NCI-H1694 treated with DMSO at 0.1 percent for 48 hours (cell line): ENCODE results near the gene SCTR.

ENCODE experiments used
- DNase-seq: peaks from one replicate; lab custom pipeline; 2025; lab: John Stamatoyannopoulos, UW

SCTR gene

DNA sequence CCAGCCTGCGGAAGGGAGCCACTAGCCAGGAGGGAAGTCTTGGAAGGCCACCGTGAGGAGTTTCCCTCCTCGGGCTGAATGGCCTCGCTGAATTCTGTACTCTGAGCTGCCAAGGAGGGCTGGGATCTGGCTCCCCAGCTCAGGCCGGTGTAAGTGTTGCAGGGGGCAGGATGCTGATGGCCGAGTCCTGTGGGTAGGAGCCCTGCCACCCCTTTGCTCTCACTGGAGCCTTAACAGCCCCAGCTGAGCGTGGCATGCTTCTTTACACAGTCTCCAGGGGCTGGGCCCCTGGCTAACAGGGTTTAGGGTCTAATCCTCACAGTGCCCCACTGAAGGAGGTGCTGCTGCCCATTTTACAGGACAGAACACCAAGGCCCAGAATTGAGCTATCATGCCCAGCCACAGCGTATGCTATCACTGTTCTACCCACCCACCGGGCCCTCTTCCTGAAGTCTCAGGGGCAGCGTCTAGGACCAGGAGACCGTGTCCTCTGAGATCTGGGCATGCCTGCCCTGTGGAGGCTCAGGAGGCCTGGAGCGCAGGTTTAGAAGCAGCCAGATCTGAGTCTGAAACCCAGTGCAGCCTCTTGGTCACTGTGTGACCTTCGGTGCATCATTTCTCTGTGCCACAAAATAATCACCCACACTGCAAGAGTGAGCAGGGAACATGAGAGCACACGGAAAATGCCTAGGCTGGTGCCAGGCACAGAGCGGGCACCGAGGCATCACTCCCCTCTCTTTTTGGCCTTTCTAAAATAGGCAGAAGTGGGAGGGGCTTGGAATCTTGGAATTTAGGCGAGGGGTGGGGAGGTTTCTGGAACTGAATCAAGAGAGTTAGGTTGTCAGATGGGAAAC, 49.7 kb downstream of the SCTR start:
- DNase-seq = no peak

DNA sequence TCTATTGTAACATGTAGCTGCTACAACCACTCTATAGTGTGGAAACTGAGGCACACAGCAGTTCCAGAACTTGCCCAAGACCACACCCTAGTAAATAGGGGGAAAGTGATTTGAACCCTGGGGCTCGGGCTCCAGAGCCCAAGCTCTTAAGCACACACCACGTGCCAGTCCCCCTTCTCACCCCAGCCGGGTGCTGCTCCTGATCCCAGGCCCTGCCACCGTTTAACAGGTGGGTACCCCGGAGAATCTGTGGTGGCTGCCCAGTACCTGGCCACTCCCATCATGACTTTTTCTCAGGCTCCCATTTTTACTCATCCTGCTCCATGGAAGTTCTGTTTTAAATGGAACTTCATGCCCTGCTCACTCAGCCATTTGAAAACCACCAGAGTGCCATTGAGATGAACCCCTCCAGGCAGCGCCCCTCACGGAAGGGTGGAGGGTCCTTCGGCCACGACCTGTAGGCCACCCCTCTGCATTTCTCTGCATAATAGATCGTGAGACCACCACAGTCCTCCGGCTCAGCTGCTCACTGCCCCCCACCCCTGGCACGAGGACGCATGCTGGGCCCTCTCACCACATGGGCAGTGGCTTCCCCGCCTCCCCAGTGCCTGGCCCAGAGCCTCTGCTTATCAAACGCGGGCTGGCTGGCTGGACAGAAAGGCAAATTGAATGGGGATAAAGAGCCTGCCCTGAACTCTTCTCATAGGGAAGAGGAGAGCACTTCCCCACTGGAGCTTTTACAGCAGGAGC, 50.5 kb downstream of the SCTR start:
- DNase-seq = no peak

DNA sequence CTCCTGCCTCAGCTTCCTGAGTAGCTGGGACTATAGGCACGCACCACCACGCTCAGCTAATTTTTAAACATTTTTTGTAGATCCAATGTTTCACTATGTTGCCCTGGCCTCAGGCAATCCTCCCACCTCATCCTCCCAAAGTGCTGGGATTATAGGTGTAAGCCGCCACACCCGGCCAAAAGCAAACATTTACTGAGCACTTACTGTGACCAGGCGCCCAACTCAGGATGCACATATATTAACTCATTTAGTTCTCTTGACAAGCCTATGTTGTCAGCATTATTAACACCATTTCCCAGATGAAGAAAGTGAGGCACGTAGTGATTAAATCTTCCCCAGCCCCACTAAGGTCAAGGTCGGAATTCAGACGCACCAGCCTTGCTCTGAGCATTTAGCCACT, 51.5 kb downstream of the SCTR start:
- DNase-seq = no peak

DNA sequence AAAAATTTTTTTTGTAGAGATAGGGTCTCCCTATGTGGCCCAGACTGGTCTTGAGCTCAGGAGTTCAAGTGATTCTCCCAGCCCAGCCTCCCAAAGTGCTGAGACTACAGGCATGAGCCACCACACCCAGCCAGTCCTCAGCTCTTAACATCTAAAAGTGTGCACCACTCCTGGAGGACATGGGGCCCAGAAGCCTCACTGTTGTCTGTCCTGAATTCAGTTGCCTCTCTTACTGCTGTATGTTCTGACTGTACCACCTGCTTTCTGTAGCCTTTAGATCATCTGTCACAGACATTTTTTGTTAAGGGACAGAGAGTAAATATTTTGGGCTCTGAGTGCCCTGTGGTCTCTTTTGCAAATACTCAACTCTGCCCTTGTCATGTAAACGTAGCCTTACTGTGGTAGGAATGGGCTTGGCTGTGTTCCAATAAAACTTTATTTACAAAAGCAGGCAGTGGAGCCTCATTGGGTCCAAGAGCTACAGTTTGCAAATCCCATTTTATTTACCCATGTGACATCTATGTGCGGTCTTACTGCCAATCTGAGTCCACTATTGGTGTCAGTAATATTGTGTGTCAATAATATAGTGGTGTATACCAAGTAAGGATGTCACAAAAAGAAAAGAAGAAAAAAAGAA, 54.5 kb downstream of the SCTR start:
- no peak for DNase-seq

DNA sequence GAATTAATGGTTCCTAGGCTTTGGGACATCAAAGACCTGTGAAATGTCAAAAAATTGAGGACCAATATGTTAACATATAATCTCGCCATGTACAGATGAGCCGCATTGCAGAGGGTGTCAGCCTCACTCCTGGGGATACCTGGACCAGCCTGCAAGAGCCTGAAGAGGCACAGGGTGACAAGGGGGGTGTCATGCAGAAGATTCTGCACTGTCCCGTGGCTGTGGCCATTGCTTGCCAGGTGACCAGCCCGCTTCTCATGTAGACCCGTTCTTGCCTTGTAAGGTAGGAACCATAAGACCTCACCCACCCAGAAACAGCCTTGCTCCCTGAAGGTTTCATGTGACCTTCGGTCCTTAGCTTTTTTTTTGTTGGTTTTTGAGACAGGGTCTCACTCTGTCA, 55.2 kb downstream of the SCTR start:
- DNase-seq = no peak

DNA sequence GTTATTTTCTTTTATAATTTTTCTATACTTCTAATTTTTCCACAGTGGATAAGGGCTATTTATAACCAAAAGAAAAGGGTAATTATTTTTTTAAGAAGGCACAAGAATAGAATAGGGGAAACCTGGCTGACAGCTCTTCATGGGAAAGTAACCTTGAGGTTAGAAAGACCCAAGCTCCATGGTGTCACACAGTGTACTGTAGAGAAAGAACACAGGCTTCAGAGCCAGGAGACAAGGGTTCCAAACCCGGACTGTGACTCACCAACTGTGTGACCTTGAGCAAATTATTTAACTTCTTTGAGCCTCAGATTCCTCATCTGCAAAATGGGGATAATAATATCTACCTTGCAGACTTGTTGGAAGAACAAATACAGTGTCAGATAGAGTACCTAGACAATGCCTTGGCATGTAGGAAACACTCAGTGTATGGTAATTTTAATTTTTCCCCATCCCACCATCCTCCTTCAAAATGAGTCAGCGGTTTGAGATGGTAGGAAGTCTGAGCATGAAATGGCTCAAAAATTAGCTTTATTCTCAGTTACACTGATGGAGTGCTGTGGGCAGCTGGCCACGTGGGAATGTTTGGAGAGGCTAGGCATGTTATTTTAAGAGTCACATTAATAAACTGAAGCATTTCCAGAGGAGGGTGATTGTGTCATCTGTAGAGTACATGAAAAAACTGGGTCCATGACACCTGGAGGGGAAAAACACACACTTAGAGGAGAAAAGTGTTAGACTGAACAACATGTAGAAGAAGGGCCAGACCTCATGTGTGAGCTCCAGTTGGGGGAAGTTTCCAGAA, 55.9 kb downstream of the SCTR start:
- DNase-seq = no peak

DNA sequence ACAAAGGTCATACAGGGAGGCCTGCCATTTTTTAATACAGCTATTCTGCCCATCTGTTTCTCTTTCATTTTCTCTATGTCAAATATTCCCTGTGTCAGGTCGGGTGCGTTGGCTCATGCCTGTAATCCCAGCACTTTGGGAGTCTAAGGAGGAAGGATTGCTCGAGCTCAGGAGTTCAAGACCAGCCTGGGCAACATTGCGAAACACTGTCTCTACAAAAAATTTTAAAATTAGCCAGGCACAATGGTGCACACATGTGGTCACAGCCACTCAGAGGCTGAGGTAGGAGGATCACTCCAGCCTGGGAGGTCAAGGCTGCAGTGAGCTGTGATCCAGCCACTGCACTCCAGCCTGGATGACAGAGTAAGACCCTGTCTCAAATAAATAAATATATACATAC, 57.9 kb downstream of the SCTR start:
- DNase-seq = no peak

DNA sequence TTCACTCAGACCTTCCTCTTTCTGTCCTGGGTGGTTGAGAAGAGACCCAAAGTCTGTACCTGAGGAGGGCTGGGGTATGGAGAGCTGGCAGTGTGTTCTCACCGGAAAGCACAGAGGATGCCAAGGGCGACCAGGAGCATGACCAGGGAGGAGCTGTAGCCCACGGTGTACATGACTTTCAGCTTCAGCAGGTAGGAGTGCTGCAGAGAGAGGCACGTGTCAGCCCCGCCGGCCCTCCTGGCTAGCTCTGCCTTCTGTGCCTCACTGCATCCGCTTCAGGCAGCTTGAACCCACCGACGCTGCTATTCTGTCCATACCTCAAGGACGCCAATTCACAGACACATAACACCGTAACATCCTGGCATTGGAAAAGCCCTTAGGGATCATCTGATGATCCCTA, 58.6 kb downstream of the SCTR start:
- DNase-seq = no peak

DNA sequence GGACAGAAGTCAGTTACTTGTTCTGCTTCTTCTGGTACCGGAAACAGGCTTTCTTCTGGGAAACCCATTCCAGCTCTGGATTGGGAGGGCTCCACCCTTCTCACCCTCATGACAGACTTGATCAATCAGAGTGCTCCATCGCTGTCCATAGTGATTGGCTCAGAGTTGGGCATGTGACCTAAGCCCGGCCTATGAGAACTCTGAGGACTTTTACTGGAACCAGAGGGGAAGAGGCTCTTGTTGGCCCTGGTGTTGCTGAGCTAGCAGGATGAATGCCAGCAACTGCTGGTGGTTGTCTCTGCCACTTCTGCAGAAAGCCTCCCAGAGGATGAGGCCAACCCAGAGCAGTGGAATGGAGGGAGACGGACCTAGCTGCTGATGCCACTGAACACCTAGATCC, 59.3 kb downstream of the SCTR start:
- DNase-seq = no peak

DNA sequence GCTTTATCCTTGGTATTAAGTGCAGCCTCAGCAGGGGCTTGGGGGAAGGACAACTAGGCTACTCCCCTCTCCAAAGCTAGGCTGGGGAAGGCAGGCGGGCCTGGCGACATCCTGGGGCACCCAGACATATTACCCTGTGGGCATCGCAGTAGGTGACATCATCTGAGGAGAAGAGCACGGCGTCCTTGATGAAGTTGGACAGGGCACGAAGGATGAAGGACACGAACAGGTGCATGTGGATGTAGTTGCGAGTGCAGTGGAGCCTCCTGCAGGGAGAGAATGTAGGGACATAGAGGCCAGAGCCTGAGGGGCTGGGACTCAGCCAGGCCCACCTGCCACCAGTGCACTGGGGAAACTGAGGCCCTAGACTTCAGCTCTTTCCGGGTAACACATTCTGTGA, 60.3 kb downstream of the SCTR start:
- DNase-seq = no peak

DNA sequence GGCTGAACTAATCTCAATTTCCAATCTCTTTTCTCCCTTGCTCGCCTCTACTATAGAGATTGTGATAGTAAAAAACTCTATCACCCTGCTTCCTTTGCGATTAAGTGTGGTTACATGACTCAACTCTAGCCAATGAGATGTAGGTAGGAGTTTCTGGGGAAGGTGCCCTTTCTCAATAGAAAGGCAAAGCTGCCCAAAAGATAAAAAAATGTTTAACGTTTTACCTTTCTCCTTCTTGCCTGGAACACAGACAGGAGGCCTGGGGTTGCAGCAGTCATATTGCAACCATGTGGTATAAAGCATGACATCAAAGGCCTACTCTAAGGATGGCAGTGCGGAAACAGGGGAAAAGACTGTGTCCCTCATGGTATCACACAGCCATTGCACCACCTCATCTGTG, 61.1 kb downstream of the SCTR start:
- DNase-seq = no peak

DNA sequence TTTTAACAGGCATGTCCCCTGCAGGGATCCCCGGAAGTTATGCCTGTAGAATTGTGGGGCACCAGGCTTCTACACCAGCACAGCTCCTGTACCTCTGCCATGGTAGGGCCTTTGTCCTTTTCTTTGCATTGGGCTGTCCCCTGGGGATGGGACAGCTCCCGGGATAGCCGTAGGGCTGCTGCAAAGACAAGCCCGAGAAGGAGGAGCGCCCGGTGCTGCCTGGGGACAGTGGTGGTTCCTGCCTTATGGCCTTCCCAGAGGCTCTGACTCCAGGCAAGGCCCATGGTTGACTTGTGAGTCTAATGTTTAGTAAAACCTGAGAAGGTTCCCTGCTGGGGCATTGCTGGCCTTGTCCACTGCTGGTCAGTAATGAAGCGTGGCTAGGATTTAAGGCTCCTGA, 61.7 kb downstream of the SCTR start:
- no peak for DNase-seq

DNA sequence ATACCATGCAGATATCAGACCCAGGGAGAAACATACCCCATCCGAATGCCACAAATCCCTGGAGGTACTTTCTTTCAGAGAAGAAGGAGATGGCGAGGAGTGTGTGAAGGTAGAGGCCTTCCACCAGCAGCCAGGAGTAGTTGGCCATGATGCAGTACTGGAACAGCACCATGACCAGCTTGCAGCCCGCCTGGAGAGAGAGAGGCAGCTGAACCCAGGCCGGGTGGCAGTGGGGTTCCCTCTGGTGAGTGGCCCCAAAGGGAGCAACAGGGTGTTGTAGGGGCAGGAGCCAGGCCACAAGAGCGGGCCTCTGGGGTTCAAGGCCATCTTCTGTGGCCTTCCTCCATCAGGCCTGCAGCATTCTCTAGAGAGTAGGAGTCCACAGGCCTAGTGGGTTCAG, 62.5 kb downstream of the SCTR start:
- no peak for DNase-seq

DNA sequence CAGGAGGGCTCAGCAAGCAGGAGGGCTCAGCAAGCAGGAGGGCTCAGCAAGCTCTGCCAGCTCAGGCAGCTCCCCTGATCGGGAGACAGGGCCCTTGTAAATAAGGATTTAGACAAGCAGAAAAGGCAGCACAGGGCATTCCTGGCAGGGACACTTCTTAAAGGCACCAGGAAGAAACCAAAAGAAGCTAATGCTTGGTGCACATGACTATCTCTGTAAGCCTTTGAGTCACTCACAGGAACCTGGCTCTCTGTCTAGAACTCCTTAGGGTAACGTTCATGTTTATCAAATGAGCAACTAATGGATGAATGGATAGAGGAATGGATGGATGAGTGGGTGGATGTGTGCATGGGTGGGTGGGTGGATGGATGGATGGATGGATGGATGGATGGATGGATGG, 64.2 kb downstream of the SCTR start:
- DNase-seq = no peak

DNA sequence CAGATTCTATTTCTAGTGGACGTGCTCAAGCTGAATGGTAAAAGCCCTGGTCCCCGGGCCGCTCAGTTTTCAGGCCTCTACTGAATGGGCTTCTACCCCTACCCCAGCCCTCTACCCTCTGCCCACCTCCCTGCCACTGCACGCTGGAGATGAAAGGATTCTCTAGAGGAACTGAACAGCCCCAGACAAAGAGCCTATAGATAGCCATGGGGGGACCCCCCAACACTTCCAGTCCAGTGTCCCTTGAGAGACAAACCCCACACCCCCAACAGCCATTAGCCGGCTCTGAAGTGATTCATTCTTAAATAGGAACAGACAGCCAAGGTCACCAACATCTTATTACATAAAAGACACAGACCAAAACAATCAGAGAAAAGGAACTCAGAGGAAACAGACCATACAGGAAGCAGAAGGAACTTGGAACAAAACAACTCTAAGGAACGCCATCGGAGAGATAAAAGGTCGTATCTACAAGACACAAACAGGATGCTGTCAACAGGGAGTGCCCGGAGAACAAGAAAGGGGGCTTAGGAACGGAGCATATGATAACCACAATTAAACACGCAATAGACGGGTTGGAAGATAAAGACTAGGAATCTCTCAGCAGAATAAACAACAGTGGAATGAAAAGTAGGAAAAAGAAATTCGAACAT, 69.1 kb downstream of the SCTR start:
- no peak for DNase-seq

DNA sequence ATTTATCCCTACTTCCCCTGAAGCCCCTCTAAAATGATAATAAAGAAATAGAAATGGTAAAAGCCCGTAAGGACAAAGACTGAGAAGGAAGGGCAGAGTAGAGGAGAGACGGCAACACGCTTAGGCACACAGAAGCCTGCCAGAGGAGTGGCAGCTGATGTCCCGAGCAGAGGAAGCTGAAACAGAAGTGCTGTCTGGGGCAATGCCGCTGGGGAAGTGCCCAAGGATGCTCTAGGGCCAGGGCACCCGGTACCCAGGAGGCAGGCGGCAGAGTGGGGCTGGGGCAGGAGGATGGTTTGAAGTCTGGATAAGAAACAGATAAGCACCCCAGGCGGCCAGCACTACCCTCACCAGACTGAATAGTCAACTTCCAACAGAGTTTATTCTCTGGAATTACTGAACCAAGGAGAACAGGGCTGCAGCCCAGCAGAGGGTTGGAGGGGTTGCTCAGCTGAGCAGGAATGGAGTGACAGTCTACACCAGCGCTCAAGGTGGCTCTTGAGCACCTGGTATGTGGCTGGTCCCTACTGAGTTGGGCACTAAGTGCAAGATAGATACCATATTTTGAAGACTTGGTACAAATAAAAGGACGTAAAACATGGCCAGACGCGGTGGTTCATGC, 70.2 kb downstream of the SCTR start:
- DNase-seq = no peak

DNA sequence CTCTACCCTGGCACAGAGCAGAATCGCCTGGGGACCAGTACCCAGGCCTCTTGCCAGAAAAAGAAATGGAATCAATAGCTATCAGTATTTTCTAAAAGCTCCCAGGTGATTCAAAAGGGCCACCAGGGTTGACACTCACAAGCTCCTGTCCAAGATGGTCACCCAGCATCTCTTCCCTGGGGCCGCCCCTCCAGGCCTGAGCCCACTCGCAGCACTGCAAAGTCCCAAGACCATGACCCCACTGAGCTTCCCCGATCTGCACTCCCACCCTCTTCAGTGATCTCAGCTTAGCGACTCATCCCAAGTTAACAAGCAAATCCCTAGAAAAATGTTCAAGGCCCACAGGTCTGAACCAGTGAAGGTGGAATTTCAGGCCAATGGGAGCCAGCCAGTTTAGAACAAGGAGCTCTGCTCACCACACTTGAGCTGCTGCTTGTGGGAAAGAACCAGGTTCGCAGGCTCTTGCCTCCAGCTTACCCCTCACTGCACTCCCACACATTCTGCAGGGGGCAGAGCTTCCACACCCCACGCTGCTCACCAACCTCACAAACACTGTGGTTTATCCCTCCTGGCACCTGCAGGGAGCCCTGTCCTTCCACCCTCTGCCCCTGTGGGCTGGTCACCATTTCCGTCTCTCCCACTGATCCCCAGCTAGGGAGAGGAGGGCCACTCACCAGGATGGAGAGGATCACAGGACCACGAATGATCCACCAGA, 72.8 kb downstream of the SCTR start:
- no peak for DNase-seq

DNA sequence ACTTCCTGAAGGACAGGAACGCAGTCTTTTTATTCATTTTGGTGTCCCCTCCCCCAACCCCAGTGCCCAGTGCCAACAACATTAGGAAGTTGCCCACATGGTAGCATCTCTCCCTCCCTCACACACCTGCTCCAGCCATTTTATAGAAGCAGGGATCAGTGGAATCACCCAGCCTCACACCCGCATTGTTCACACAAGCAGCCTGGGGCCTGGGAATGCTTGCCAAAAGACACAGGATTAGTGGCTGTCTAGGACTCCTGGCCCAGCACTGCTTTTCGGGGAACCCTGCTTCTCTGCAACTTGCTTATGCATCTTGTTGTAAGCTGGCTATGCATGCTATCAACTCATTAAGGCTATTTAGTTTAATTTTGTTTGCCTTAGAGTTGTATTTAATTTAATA, 74.8 kb downstream of the SCTR start:
- DNase-seq = no peak

DNA sequence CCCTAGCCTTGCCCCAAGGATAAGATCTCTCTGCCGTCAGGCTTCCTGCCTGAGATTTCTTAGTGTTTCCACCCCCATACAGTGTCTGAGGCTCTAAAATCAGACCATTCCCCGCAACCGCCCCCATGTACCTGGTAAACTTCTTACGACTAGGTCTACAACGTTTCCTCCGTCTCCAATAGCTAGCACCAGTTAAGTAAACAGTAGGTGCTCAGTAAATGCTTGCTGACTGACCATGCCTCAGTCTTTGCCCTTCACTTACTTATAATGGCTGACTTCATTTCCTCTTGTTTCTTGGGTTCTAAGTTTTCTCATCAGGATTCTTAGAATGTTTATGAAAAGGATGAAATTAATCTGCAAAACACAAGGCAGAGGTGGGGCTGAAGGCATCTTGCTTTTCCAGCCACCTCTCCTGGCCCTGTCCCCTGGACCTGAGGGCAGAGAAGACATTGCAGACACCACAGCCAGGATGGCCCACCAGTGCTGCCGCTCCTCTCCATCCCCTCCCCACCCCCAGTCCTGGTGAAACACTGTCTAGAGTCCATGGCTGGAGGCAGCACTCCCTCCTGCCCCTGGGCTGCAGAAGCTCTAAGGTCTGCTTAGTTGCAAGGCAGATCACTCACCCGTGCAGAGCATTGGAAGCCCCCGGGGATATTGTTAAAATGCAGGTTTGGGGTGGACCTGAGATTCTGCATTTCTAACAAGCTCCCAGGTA, 75.7 kb downstream of the SCTR start:
- DNase-seq = no peak

DNA sequence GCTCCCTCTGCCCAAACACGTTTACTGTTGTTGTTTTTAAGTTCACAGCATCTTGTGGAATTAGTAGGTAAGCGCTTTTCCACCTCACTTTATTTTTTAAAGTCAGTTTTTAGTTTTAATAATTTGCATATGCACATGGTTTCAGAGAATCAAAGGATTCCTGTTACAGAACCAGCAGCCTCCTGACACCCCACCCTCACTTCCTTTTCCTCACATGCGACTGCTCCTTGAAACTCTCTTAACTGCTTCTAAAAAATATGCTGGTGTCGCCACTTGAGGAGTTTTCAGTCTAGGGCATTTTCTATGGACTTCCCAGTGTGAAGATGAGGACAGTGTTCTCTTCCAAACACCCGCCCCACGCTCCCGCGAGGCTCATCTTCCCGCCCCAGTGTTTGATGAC, 78.2 kb downstream of the SCTR start:
- no peak for DNase-seq
